HG02798 (cell line): ENCODE data around the gene CAVIN2.

Source experiments
- ATAC-seq: cut with Tn5 transposase; IDR thresholded peaks from one replicate; pipeline ENCODE4 v1.9.1; 2021; ENCODE audit warnings: mild to moderate bottlenecking; ENCODE audit not compliant: unreplicated experiment, poor library complexity

The CAVIN2 gene

DNA sequence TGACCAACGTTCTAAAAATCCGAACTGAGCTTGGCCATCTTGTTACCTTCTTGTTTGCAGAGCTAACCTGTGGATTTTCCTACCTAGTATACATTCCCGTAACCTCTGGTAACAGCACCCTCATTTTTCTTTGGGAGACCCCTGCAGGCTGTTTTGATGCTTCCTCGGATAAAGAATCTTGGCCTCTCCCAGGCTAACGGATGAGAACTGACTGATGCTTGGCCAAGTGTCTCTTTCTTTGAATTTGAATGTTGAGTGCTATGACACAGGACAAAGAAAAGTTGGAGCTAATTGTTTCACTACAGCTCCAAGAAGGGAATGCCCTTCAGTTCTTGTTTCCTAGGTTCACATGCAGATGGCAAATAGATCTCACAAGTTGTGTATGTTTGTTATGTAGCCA, 19.3 kb upstream of the CAVIN2 start:
- no peak for ATAC-seq

DNA sequence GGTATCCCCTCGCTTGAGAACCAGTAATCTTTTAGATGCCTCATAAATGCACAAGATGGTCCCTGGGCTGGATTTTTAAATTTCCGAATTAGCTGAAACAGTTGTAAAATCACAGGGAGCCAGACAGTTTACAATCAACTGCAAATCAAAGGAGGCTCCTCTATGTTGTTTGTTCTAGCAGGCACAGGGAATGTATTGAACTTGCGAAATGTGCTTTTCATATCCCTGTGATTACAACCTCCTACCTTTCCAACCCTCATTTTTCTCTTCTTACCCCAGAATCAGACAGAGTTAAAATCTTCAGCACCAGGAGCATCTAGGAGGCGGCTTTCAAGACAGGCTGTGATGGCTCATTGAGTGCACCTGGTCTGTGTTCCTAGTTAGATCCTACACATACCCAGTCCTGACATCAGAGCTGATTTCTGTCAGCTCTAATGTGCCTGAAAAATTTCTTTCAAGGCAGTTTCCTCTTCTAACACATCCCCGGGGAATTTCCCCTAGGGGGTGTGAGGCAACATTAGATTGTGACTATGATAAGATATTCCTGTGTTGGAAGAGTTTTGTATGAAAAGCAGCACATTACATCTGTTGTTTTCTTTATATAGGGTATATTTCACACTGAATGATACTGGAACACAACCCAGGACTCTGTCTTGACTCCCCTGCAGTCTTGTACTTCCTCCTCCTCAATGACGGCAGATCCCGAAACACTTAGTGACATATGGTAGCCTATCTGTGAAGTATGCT, 17.9 kb upstream of the CAVIN2 start:
- ATAC-seq, result no peak

DNA sequence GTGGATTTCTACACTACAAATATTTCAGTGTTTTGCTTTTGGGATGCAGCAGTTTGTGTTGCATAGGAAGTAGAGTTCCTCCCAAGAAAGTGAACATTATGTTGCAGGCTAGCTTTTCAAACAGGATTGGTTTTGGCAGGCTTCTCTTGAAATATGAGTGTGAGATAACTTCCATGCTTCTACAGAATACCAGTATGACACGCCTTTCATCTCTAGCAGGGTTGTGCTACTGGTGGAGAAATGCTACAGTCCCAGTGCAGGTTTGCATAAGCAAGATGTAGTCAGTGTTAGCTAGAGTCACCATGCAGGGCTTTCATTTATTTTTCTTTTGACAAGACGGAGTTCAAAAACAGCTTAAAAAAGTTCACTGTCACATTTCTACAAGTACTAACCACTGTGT, 17.1 kb upstream of the CAVIN2 start:
- no peak for ATAC-seq

DNA sequence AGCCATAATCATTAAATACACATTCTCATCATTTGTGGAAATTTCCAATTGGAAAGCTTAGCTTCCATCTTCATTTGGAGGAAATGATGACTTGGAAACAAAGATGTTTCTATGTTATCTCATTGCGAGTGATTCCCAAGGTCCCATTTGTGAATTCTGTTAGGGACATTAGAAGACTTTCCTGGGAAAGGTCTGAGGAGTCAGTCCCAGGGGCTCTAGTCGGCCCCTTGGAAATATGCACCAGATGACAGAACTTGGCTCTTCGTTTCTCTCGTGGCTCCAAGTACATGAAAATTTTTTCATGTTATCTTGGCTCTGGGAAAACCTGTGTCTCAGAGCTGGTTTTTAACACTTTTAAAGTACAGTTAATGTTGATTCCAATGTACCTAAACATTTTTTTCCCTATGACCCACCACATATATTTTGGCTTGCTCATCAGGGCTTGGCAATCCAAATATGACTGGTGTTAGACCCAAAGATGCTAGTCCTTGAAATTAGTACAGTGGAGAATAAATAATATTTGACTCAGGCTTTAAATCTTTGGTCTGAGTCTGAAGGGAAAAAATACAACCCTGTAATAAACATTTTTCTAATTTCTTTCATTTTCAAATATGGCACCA, 15.4 kb upstream of the CAVIN2 start:
- ATAC-seq, result no peak

DNA sequence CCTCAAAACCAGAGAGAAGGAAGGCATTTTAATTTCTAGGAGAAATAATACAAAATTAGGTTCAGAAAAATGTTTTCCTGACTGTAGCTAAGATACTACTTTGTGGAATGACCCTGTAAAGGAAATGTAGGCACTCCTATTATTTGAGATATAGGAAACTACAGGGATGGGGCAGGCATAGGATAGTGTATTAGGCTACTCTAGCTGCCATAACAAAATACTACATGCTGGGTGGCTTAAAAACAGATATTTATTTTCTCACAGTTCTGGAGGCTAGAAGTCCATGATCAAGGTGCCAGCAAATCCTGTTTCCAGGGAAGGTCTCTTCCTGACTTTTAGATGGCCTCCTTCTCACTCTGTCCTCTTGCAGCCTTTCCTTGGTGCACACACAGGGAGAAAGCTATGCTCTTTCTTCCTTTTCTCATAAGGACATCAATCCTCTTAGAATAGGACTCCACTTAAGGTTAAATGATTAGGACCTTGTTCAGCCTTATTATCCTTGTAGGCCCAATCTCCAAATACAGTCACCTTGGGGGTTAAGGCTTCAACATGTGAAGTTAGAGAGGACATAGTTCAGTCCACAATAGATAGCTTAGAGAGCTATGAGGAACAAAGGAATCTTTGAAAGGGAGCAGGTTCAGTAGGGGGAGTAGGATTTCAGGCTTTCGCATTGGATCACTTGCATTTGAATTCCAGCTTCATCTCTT, 14.0 kb upstream of the CAVIN2 start:
- no peak for ATAC-seq

DNA sequence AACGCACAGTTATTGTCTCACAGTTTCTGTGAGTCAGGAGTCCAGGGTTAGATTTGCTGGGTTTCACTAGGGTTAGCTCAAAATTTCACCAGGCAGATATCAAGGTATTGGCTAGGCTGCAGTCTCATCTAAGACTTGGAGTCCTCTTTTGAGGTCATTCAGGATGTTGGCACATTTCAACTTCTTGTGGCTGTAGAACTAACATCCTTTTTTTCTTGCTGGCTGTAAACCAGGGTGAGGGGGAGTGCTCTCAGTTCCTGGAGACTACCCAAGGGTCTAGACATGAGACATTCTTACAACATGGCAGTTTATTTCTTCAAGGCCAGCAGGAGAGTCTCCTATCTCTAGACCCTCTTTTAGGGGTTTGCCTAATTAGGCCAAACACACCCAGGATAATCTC, 12.8 kb upstream of the CAVIN2 start:
- ATAC-seq, result no peak

DNA sequence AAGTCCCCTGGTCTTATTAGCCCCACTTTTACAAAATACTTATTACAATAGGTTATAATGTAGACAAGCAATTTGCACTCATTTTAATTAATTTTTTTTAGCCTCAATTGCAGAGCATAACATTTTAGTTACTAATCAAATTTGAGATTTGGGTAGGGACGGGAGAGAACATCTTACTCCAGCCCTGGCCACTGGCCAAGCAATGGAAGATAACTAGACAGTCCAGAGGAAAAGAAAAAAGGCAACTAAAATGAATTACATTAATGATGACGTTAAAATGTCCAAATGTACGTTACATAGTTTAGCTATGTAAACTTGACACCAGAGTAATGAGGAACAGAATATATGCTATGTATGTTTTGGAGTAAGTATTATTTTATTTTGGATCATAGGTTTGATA, 11.0 kb upstream of the CAVIN2 start:
- ATAC-seq, result no peak

DNA sequence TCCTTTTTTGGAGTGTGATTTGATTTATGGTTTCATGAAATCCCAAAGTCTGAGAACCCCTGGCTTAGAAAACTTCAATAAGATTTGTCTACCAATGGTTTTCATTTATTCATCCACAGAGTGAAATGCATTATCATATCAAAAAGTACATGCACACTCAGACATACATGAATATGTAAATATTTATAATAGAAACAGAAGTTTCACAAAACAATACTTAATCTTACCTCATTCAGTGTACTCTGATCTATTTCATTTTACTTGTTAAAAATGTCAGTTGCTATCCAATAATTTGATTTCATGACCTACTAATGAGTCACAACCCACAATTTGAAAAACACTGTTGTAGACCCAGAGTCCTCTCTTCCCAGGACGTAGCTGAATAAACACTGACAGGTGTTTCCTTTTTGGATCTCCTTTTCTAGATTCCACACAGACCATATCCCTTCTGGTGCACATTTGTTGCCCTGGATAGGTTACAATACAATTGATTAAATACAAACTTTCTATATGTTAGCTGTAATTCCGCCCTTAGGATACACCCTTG, 10.4 kb upstream of the CAVIN2 start:
- ATAC-seq, result no peak

DNA sequence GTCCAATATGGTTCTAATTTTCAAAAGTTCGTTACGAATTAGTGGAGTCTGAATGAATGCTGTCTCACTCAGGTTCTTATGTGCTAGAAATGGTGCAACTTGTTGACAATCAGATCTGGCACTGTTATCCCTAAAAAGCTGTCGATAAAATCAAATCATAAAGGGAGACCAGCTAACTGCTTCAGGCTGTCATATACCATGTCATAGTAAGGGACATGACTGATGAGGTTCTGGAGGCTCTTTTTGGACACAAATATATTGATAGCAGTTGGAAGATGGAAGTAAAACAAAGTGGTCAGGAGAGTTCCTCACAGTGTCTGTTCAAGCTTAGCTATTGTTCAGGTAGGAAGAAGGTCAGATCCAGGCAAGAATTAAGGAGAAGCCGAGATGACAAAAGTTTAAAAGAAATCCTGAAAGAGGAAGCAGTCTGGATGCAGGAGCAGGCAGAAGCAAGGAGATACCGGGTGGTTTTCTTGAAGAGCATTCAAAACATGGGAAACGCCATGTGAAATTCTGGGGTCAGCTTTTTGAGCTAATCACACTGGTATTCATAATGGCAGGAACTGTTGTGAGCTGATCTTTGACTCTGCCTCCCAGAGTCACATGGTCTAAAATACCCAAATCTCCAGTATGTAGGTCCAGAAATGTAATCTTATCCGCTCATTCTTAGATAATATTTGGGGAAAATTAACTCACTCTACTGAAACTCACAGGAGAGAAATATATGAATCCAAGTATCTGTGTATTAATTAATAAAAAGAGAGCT, 9.4 kb upstream of the CAVIN2 start:
- ATAC-seq, result no peak

DNA sequence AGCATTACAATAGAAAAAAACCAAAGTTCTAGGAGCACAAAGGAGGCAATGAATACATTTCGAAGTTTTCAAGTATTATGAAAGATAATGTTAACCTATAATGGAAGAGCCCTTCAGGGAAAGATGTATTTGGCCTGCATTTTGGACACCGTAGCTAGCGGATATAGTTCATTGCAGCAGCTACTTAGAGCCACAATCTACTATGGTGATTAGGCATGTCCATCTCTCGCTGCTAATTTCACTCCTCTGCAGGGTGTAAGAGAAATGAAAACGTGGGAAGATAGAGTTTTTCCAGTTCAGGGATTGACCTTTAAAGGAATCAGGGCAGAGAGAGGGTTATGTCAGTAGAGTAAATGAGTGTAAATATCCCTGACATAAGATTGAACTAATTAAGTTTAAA, 8.5 kb upstream of the CAVIN2 start:
- no peak for ATAC-seq

DNA sequence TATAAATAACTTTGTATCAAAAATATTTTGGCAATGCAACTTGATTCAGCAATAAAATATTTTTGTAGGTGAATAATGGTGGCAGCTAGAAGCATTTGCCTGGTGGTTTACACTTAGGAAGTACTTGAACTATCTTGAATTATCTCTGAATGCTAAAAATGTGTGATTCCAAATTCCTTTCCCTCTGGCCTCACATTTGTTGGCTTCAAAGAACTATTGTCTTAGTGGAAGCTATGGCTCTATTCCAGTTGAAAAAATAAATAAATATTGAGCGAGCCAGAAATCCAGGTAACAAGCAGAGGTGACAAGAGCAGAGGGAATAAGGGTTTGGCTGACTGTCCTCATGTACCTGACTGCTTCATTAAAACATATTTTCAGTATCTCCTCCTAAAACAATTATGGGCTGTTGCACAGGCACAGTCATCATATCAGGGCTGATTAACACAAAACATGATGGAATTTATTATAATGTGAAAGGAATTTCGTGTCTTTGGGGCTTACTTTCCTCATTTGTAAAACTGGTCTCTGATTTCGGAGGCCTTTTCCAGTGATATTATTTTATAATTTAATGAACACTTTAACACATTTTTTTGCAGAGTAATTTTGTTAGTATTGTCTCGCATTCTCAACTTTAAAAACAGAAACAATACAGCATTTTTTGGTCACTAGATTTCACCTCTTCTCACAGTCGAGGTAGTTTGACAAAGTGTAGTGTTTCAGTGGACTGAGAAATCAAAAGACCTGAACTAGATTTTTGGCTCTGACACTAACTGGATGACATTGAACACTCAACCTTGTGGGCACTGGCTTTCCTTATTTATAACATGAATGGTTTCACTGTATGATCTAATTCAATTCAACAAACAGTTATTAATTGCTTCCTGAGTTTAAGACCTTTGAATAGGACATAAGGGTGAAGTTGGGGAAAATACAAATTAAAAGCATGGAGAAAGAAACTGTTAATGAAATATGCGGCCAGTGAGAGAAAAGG, 7.8 kb upstream of the CAVIN2 start:
- no peak for ATAC-seq

DNA sequence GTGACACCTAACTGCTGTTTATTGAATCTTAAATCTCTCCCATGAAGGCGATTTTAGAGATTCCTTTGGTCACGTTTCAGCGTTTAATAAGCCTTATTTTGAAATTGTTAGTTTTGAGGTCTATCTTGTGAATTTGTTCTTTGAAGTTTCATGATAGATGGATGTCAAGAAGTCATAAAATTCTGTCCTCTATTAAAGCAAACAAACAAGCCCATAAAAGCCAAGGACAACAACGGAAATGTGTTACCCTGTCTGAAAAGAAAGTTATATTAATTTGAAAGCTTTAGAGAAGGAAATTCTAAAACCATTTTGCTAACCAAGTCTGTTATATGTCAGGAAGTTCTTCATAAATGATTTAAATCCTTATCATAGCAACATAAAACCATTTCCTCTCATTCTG, 7.0 kb upstream of the CAVIN2 start:
- ATAC-seq, result no peak

DNA sequence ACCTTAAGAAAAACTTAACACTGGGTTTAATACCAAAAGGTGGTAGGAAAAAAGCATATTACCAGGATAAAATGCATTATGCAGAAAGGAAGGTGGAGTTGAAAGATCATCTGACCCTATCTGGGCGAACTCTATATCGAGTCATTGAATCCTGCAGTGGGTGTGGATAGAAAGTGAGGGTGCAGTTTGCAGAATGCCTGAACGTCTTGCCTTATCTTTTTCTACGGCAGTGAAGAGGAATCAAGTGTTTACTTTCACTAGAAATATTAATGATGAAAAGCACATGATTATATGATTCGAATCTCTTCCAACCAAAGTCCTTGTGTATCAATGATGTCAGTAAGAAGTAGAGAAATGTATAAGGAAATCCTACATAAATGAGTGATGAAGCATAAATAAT, 4.3 kb upstream of the CAVIN2 start:
- no peak for ATAC-seq

DNA sequence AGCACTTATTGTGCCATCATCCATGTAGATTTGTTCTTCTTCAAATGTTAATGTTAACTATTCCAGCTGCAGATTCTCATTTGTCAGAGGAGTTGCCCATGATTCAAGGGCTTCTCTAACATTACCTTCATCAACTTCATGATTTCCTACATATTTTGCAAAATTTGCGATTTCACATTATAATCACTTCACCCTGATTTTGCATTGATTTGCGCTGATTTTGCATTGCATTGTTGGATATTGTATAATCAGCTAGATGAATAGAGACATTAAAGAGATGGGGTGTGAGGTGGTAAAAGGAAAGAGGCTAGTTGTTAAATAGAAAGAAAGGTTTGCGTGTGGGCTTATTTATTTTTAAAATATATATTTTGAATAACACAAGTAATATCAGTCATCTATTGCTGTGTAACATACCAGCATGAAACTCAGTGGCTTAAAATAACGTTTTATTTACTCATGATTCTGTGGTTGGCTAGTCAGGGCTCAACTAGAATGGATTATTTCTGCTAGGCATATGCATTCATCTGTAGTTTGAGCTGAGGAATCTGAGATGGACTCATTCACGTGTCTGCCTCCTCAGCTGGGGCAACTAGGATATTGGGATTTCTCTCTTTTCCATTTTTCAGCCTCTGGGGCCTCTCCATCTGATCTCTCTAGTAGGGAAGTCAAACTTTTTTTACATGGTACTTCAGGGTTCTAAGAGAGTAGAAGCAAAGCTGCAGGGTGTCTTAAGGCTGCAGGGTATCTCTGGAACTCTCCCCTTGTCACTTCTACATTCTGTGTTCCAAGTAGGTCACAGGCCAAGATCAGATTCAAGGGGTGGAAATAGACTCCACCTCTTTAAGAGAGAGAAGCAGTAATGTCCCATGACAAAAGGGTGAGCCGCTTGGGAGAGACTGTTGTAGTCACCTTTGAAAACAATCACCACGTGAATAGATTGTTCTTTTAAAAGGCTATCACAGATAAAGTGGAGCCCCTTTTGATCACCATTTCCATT, 2.2 kb upstream of the CAVIN2 start:
- ATAC-seq, result no peak

DNA sequence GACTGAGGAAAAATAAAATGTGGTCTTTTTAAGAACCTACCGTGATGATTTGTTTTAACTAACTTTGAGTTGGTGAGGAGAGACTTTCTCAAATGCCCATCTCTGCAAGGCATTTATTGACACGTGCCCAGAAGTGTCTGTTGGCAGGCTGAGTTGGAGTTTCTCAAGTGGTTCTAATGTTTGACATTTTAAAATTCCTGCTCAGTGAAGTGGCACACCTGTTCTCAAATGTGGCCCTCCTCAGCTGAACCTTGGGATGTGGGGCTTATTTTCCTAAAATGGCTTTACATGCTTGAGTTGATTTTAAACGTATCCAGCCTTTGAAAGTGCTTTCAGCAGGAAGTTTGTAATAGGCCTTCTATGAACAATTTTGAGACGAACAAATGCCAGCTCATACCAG, 876 bp upstream of the CAVIN2 start:
- no peak for ATAC-seq

DNA sequence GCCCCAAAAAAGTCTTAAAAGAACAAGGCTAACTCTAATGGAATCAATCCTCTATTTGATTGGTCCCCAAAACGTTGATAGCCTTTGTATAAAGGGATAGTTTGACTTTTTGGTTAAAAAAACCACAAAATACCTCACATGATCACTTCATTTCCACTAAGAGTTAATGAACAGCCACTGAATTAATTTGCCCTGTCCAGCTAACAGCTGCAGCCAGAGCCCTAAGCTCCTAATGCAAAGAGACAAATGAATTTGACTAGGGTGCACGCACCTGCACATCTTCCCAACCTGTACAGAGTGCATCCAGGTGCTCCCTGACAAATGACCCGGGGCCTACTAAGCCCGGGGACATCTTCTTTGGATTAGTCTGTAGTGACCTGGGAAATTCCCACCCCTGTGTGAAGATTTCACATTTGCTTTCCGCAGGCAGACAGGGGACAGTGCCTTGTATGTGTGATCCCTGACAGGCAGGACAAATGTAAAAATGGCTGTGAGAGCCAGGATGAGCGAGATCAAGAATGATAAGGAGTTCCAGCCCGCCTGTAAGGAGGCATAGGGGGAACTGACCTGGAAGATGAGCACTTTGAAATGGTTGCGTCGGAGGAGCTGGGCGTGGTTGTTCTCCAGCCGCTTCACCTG, 893 bp downstream of the CAVIN2 start:
- peak; percentile 22 for ATAC-seq

DNA sequence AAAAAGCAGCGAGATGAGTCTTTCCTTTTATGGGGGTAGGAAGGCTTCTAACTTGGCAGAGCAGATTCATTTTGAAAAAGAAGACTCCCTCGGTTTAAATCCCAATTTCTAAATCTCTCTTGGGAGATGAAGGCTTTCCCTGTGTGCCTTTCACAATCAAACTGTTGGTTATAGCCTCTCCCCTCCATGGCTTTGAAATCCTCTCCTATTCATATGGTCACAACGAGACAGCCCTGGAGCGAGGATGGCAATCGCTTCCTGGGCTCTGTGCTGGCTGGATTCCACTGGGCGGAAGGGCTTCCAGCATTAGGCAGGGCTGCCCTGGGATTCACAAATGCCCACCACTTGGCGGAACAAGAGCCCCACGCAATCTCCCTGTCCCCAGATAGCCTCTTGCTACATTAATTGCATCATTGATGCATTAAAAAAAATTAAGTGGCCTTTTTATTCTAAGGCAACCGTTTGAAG, 1.6 kb downstream of the CAVIN2 start:
- no peak for ATAC-seq

DNA sequence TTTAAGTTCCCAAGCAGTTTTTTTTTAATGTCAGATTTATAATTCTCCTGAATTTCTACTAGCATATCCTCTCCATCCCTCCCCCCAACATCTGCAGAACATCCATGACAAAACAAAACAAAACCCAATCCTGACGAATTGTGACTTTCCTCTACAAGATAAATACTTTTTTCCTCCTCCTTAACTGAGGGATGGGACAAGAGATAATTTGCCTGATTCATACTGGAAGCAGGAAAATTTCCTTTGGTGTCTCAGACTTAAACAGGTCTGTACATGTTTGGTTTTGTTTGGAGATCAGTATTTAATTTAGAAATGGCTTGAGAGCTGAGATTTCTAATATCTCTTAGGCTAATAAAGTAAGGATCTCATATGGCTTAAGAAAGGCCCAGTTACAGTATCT, 2.2 kb downstream of the CAVIN2 start:
- no peak for ATAC-seq
